ENCODE results near the gene ONECUT2. TPM values are rescaled to one million over a fixed set of nuclear protein-coding genes. Genes with fewer than 3 reads are reported as not detected.
A peak's percentile ranks its signal among the peaks of the same experiment; 100 is the strongest.

The ONECUT2 gene
- total RNA-seq, 1 experiment from 2014 or later, result 0.48 TPM

DNA sequence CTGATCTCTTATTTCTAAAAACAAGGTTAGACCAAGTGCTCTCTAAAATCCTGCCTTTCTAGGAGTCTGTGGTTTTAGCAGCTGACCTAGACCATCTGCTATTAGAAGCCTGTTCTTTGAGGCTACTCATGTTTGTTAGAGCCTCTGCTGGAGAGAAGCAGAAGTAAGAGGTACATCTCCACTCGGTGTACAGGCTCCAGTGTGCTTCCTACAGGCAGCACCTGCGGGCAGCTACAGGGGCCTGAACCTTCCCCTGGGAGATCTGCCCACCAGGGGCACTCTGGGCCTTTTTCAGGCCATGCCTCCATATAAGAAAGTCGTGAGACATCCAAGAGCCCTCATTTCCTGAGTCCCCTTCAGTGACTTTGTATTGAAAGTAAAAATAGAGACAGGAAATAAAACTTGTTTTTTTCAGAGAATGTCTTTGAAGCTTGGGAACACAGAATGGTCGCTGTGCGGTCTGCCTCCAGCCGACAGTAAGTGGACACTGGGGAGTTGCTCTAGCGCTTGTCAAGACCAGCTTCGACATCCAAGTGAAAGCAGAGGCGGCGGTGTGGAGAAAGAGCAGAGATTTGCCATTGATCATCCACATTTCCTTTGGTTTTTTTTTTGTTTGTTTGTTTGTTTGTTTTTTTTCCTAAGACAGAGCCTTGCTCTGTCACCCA is 31.7 kb downstream of the ONECUT2 start:
- Histone ChIP-seq H3K79me2 (ENCODE audit: insufficient read depth, low read length) (no peaks in the 10 kb centered on the region), H3K14ac (ENCODE audit: insufficient read depth, low read length) (no peak overlapping the region), H3K4ac (ENCODE audit: low read depth, low read length) (no peak overlapping the region), H4K91ac (ENCODE audit: insufficient read length, low read depth, low read length) (no peak overlapping the region), H3K27ac (ENCODE audit: insufficient read length, low read depth, low read length) (no peak overlapping the region), H3K56ac (ENCODE audit: insufficient read length, low read depth, low read length) (no peak overlapping the region), H4K8ac (replicated peaks; ENCODE audit: insufficient read length, low read depth, low read length) (no peak overlapping the region), H3K4me1 (ENCODE audit: insufficient read depth, low read length) (no peaks in the 10 kb centered on the region), H2BK20ac (ENCODE audit: low read depth, low read length, poor library complexity, severe bottlenecking) (no peak overlapping the region), H4K20me1 (ENCODE audit: control insufficient read depth, insufficient read depth, insufficient read length) (no peaks in the 10 kb centered on the region), H3T11ph (ENCODE audit: low read length) (no peak overlapping the region), H3K9ac (ENCODE audit: extremely low read depth, insufficient read length, low read length) (no peak overlapping the region), H2BK5ac (ENCODE audit: insufficient read length, low read length) (no peak overlapping the region), H3K23me2 (ENCODE audit: insufficient read length, low read depth, low read length, poor library complexity, severe bottlenecking) (no peaks in the 10 kb centered on the region), H2AK5ac (ENCODE audit: insufficient read length, low read length) (no peak overlapping the region), H2BK15ac (ENCODE audit: low read depth, low read length) (no peak overlapping the region), H3K23ac (ENCODE audit: insufficient read length, low read depth, low read length) (no peak overlapping the region), H4K5ac (ENCODE audit: insufficient read length, low read depth, low read length) (no peak overlapping the region), H2AFZ (ENCODE audit: low read length) (no peak overlapping the region), H3K18ac (ENCODE audit: insufficient read length, low read depth, low read length) (no peak overlapping the region), H2BK12ac (ENCODE audit: insufficient read length, low read depth, low read length) (no peak overlapping the region), H3K9me3 (ENCODE audit: control insufficient read depth, low read depth, low read length) (no peaks in the 10 kb centered on the region), H3K79me1 (ENCODE audit: insufficient read depth, low read depth, low read length, poor library complexity, severe bottlenecking) (no peaks in the 10 kb centered on the region), H2BK120ac (ENCODE audit: low read depth, low read length, poor library complexity, severe bottlenecking) (no peak overlapping the region), H3K27me3 (ENCODE audit: insufficient read depth, low read length) (no peaks in the 10 kb centered on the region), H3K4me2 (ENCODE audit: insufficient read depth, insufficient read length, low read length) (no peak overlapping the region)
- Mint-ChIP-seq H3K36me3 (ENCODE audit: insufficient read depth in 1 of 3, low read depth in 3 of 3) (no peaks in the 10 kb centered on the region), H3K4me3 (no peak overlapping the region), H3K27me3 (ENCODE audit: low read depth) (peaks cover 2% of the 10 kb centered on the region; the same call in 1 of the 2 replicates), H3K27ac (no peak overlapping the region; a peak in 1 of 7 replicates), H3K9me3 (no peaks in the 10 kb centered on the region), H3K4me1 (no peaks in the 10 kb centered on the region; a peak in 1 of 4 replicates)
- peak; percentile 43 for DNase-seq
- WGBS (ENCODE audit: extremely low coverage, insufficient read length, low lambda C conversion rate), result no CpG with 5 or more reads among the region's 10 CpGs
- TF ChIP-seq CTCF (conservative IDR thresholded peaks at IDR 0.05), result peak; percentile 44; the same call in 2 of the 3 replicates

All from H9 (cell line).